Measurements from ENCODE around the gene CEP70. TPM values are rescaled to one million over a fixed set of nuclear protein-coding genes. Genes with fewer than 3 reads are reported as not detected.
"Not testable (repeated sequence)": the region's sequence is repeated elsewhere in the genome, so short reads cannot be mapped to it uniquely, and the experiment has no call there.

The CEP70 gene
- total RNA-seq, 1 donor from 2014 or later = 6.5 TPM

DNA sequence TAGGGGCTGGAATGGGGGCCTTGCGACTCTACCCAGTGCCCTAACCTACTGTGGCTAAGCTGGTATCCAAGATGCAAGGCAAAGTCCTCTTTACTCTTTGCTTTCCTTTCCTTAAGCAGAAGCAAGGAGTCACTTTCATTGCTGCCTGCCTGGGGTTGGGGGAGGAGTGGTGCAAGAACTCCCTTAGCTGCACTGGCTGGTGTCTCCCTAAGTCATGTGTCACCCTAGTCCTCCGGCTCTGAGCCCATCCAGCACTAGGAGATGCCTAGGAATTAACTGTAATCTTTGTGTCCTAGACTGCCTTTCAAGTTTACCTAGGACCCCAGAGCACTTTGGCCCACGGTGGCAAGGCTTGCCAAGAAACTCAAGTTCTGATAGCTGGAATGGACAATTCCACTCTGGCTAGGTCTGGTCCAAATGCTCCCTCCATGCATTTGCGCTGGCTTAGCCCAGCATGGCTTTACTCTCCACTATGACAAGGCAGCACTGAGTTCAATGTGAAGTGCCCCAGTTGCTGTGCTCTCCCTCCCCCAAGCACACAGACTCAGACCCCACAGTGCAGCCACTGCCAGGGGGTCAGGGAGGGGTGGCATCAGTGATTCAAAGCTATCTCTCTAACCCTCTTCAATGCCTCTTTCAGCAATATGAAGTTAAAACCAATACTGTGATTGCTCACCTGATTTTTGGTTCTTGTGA is 100.9 kb downstream of the CEP70 start:
- Histone ChIP-seq H3K79me2 (ENCODE audit: insufficient read depth, low read length) (no peaks in the 10 kb centered on the region), H3K4me2 (ENCODE audit: low read length) (no peak overlapping the region), H3K4me1 (ENCODE audit: insufficient read depth, low read length) (no peaks in the 10 kb centered on the region), H4K20me1 (ENCODE audit: insufficient read depth, low read length) (no peaks in the 10 kb centered on the region), H3K9me3 (ENCODE audit: insufficient read depth, low read depth, low read length) (no peaks in the 10 kb centered on the region), H3K27me3 (ENCODE audit: insufficient read depth, low read length) (no peaks in the 10 kb centered on the region), H2AFZ (ENCODE audit: low read depth, low read length) (no peak overlapping the region), H3K36me3 (ENCODE audit: insufficient read depth, low read length) (no peaks in the 10 kb centered on the region), H3K4me3 (ENCODE audit: insufficient read depth, low read depth, low read length) (no peak overlapping the region), H3K9ac (ENCODE audit: low read length) (no peak overlapping the region), H3K27ac (ENCODE audit: low read depth, low read length) (no peak overlapping the region)
- Mint-ChIP-seq H3K4me1 (ENCODE audit: low read depth, unreplicated experiment) (peaks cover 6% of the 10 kb centered on the region), H3K27me3 (ENCODE audit: low read depth, unreplicated experiment) (no peaks in the 10 kb centered on the region), H3K9me3 (ENCODE audit: unreplicated experiment) (peaks cover 9% of the 10 kb centered on the region), H3K36me3 (ENCODE audit: low read depth, unreplicated experiment) (peaks cover 8% of the 10 kb centered on the region), H3K4me3 (ENCODE audit: unreplicated experiment) (no peak overlapping the region), H3K27ac (ENCODE audit: unreplicated experiment) (no peak overlapping the region)
- TF ChIP-seq, protein P1, sequence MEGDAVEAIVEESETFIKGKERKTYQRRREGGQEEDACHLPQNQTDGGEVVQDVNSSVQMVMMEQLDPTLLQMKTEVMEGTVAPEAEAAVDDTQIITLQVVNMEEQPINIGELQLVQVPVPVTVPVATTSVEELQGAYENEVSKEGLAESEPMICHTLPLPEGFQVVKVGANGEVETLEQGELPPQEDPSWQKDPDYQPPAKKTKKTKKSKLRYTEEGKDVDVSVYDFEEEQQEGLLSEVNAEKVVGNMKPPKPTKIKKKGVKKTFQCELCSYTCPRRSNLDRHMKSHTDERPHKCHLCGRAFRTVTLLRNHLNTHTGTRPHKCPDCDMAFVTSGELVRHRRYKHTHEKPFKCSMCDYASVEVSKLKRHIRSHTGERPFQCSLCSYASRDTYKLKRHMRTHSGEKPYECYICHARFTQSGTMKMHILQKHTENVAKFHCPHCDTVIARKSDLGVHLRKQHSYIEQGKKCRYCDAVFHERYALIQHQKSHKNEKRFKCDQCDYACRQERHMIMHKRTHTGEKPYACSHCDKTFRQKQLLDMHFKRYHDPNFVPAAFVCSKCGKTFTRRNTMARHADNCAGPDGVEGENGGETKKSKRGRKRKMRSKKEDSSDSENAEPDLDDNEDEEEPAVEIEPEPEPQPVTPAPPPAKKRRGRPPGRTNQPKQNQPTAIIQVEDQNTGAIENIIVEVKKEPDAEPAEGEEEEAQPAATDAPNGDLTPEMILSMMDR (IDR thresholded peaks at IDR 0.05; ENCODE audit: insufficient read depth, low read depth, low read length) = no peak
- TF ChIP-seq EZH2 (IDR thresholded peaks at IDR 0.05; ENCODE audit: insufficient read depth, low read length) = no peak
- FAIRE-seq = no peak
- no peak for DNase-seq (ENCODE audit: low read depth)

DNA sequence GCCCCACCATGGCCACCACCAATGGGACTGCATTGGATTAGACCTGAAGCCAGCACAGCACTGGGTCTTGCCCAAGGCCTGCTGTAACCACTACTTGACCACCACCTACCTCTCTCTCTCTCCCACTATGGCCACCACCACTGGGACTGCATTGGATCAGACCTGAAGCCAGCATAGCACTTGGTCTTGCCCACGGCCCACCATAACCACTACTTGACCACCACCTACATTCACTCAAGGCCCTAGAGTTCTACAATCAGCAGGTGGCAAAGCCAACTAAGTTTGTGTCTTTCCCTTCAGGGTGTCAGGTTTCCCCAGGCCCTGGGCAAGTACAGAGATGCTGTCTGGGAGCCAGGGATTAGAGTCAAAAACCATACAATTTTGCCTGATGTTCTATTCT is 102.1 kb downstream of the CEP70 start:
- Histone ChIP-seq H3K4me1 (ENCODE audit: insufficient read depth, low read length) (no peaks in the 10 kb centered on the region), H3K36me3 (ENCODE audit: insufficient read depth, low read length) (no peaks in the 10 kb centered on the region), H3K79me2 (ENCODE audit: insufficient read depth, low read length) (no peaks in the 10 kb centered on the region), H3K27ac (ENCODE audit: low read depth, low read length) (no peak overlapping the region), H3K9me3 (ENCODE audit: insufficient read depth, low read depth, low read length) (no peaks in the 10 kb centered on the region), H4K20me1 (ENCODE audit: insufficient read depth, low read length) (no peaks in the 10 kb centered on the region), H3K4me2 (ENCODE audit: low read length) (no peak overlapping the region), H3K9ac (ENCODE audit: low read length) (no peak overlapping the region), H3K27me3 (ENCODE audit: insufficient read depth, low read length) (no peaks in the 10 kb centered on the region), H3K4me3 (ENCODE audit: insufficient read depth, low read depth, low read length) (no peak overlapping the region), H2AFZ (ENCODE audit: low read depth, low read length) (no peak overlapping the region)
- Mint-ChIP-seq H3K36me3 (ENCODE audit: low read depth, unreplicated experiment) (peaks cover 8% of the 10 kb centered on the region), H3K4me1 (ENCODE audit: low read depth, unreplicated experiment) (peaks cover 6% of the 10 kb centered on the region), H3K27ac (ENCODE audit: unreplicated experiment) (no peak overlapping the region), H3K4me3 (ENCODE audit: unreplicated experiment) (no peak overlapping the region), H3K27me3 (ENCODE audit: low read depth, unreplicated experiment) (no peaks in the 10 kb centered on the region), H3K9me3 (ENCODE audit: unreplicated experiment) (peaks cover 15% of the 10 kb centered on the region)
- TF ChIP-seq, protein P1 (IDR thresholded peaks at IDR 0.05; ENCODE audit: insufficient read depth, low read depth, low read length) = no peak
- no peak for TF ChIP-seq EZH2 (IDR thresholded peaks at IDR 0.05; ENCODE audit: insufficient read depth, low read length)
- FAIRE-seq (no peak), DNase-seq (ENCODE audit: low read depth) (no peak)

DNA sequence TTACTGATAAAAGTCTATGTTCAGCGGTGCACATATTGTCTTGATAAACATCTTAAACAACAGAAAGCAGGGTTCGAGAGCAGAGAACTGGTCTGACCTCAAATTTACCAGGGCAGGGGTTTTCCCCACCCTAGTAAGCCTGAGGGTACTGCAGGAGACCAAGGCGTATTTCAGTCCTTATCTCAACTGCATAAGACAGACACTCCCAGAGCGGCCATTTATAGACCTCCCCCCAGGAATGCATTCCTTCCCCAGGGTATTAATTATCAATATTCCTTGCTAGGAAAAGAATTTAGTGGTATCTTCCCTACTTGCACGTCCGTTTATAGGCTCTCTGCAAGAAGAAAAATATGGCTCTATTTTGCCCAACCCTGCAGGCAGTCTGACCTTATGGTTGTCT is 107.5 kb downstream of the CEP70 start:
- H3K79me2 ChIP-seq (ENCODE audit: insufficient read depth, low read length); H4K20me1 ChIP-seq (ENCODE audit: insufficient read depth, low read length); FAIRE-seq; H2AFZ ChIP-seq (ENCODE audit: low read depth, low read length); DNase-seq (ENCODE audit: low read depth); H3K27ac ChIP-seq (ENCODE audit: low read depth, low read length); H3K4me1 Mint-ChIP-seq (ENCODE audit: low read depth, unreplicated experiment); H3K9me3 ChIP-seq (ENCODE audit: insufficient read depth, low read depth, low read length); H3K27me3 Mint-ChIP-seq (ENCODE audit: low read depth, unreplicated experiment); H3K36me3 ChIP-seq (ENCODE audit: insufficient read depth, low read length); H3K4me3 ChIP-seq (ENCODE audit: insufficient read depth, low read depth, low read length); H3K9ac ChIP-seq (ENCODE audit: low read length); H3K4me1 ChIP-seq (ENCODE audit: insufficient read depth, low read length); H3K4me3 Mint-ChIP-seq (ENCODE audit: unreplicated experiment); H3K27ac Mint-ChIP-seq (ENCODE audit: unreplicated experiment); H3K27me3 ChIP-seq (ENCODE audit: insufficient read depth, low read length); H3K4me2 ChIP-seq (ENCODE audit: low read length): not testable (repeated sequence)
- H3K36me3 Mint-ChIP-seq (ENCODE audit: low read depth, unreplicated experiment) = peaks cover 13% of the 10 kb centered on the region
- peaks cover 25% of the 10 kb centered on the region for H3K9me3 Mint-ChIP-seq (ENCODE audit: unreplicated experiment)

DNA sequence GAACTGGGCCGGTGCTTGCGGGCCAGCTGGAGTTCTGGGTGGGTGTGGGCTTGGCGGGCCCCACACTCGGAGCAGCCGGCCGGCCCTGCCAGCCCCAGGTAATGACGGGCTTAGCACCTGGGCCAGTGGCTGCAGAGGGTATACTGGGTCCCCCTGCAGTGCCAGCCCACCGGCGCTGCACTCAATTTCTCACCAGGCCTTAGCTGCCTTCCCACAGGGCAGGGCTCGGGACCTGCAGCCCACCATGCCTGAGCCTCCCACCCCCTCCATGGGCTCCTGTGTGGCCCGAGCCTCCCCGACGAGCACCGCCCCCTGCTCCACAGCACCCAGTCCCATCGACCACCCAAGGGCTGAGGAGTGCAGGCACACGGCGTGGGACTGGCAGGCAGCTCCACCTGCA is 109.4 kb downstream of the CEP70 start:
- H3K9ac ChIP-seq (ENCODE audit: low read length); H3K27me3 ChIP-seq (ENCODE audit: insufficient read depth, low read length); H3K4me1 ChIP-seq (ENCODE audit: insufficient read depth, low read length); H3K27ac ChIP-seq (ENCODE audit: low read depth, low read length); H3K4me2 ChIP-seq (ENCODE audit: low read length); H4K20me1 ChIP-seq (ENCODE audit: insufficient read depth, low read length); FAIRE-seq; H3K4me3 Mint-ChIP-seq (ENCODE audit: unreplicated experiment); H2AFZ ChIP-seq (ENCODE audit: low read depth, low read length); H3K36me3 ChIP-seq (ENCODE audit: insufficient read depth, low read length); H3K79me2 ChIP-seq (ENCODE audit: insufficient read depth, low read length); H3K9me3 ChIP-seq (ENCODE audit: insufficient read depth, low read depth, low read length); DNase-seq (ENCODE audit: low read depth); H3K27ac Mint-ChIP-seq (ENCODE audit: unreplicated experiment); H3K4me1 Mint-ChIP-seq (ENCODE audit: low read depth, unreplicated experiment); H3K4me3 ChIP-seq (ENCODE audit: insufficient read depth, low read depth, low read length); H3K27me3 Mint-ChIP-seq (ENCODE audit: low read depth, unreplicated experiment): not testable (repeated sequence)
- H3K9me3 Mint-ChIP-seq (ENCODE audit: unreplicated experiment) = peaks cover 23% of the 10 kb centered on the region
- peaks cover 13% of the 10 kb centered on the region for H3K36me3 Mint-ChIP-seq (ENCODE audit: low read depth, unreplicated experiment)
